HG03066 (cell line): ENCODE measurements around the gene RAE1.

Experiments
- ATAC-seq: cut with Tn5 transposase; IDR thresholded peaks from one replicate; pipeline ENCODE4 v1.9.1; 2021; ENCODE audit warnings: low read depth; ENCODE audit not compliant: unreplicated experiment

RAE1 gene

GRCh38 chr20:57396984-57397692 lies 46.1 kb downstream of the RAE1 start:
- no peak for ATAC-seq

- ATAC-seq = no peak
Observed at GRCh38 chr20:57397693-57398108, 46.6 kb downstream of the RAE1 start.

- peak; percentile 56 for ATAC-seq
Observed at GRCh38 chr20:57398231-57398821, 47.3 kb downstream of the RAE1 start.

GRCh38 chr20:57398901-57399535 lies 48.0 kb downstream of the RAE1 start:
- no peak for ATAC-seq

GRCh38 chr20:57399587-57400155 lies 48.6 kb downstream of the RAE1 start:
- peak; percentile 30 for ATAC-seq

GRCh38 chr20:57400231-57400701 lies 49.2 kb downstream of the RAE1 start:
- ATAC-seq = no peak

- no peak for ATAC-seq
Observed at GRCh38 chr20:57400821-57401564, 49.9 kb downstream of the RAE1 start.

- ATAC-seq = no peak
Observed at GRCh38 chr20:57401565-57401918, 50.5 kb downstream of the RAE1 start.

- no peak for ATAC-seq
Observed at GRCh38 chr20:57402206-57403125, 51.4 kb downstream of the RAE1 start.

GRCh38 chr20:57403216-57403615 lies 52.2 kb downstream of the RAE1 start:
- no peak for ATAC-seq

GRCh38 chr20:57404006-57404405 lies 53.0 kb downstream of the RAE1 start:
- no peak for ATAC-seq

- no peak for ATAC-seq
Observed at GRCh38 chr20:57404419-57405072, 53.5 kb downstream of the RAE1 start.

- no peak for ATAC-seq
Observed at GRCh38 chr20:57405236-57406016, 54.4 kb downstream of the RAE1 start.

- ATAC-seq = no peak
Observed at GRCh38 chr20:57407541-57407956, 56.5 kb downstream of the RAE1 start.

GRCh38 chr20:57408131-57408530 lies 57.1 kb downstream of the RAE1 start:
- no peak for ATAC-seq

- no peak for ATAC-seq
Observed at GRCh38 chr20:57408536-57409233, 57.6 kb downstream of the RAE1 start.

- no peak for ATAC-seq
Observed at GRCh38 chr20:57409316-57409671, 58.2 kb downstream of the RAE1 start.
